CD4-positive, CD25-positive, alpha-beta regulatory T cell (primary cell): Measurements from ENCODE around the gene MRPS25. TPM values are rescaled to one million over a fixed set of nuclear protein-coding genes. Genes with fewer than 3 reads are reported as not detected.
"Not testable (repeated sequence)": the region's sequence is repeated elsewhere in the genome, so short reads cannot be mapped to it uniquely, and the experiment has no call there.

ENCODE experiments used
- ATAC-seq, 2 donors: fragments of 150-1000 bp; cut with Tn5 transposase; one replicate each; pipeline ENCODE4 v1.10.0; 2021; ENCODE audit warnings: low read depth in 2 of 2, moderate number of reproducible peaks in 2 of 2, moderate library complexity in 1 of 2
- DNase-seq, 3 donors: peaks; one replicate each; pipeline versions ENCODE4 v3.0.0 to v3.0.0-alpha.2; 2012 to 2022; ENCODE audit warnings: mixed read lengths in 1 of 3
- H3K27ac ChIP-seq: one replicate; pipeline ENCODE4 v1.7.0; 2013; ENCODE audit warnings: mild to moderate bottlenecking, low read length; ENCODE audit not compliant: insufficient read depth, poor library complexity, severe bottlenecking
- H3K27me3 ChIP-seq: one replicate; pipeline ENCODE4 v1.7.0; 2013; ENCODE audit warnings: low read length; ENCODE audit not compliant: control insufficient read depth, insufficient read depth
- H3K36me3 ChIP-seq: one replicate; pipeline ENCODE4 v1.7.0; 2013; ENCODE audit warnings: mild to moderate bottlenecking, low read length, moderate library complexity; ENCODE audit not compliant: control insufficient read depth, insufficient read depth
- H3K4me1 ChIP-seq: 2 replicates; pipeline ENCODE4 v1.7.0; 2013; ENCODE audit warnings: mild to moderate bottlenecking, low read length; ENCODE audit not compliant: insufficient read depth, control insufficient read depth, poor library complexity, severe bottlenecking
- H3K4me3 ChIP-seq: one replicate; pipeline ENCODE4 v1.7.0; 2013; ENCODE audit warnings: low read depth, mild to moderate bottlenecking, low read length, moderate library complexity
- H3K9me3 ChIP-seq, 2 experiments: 1 replicate in 1 of 2; 2 replicates in 1 of 2; pipeline ENCODE4 v1.7.0; 2013; ENCODE audit warnings: low read length in 2 of 2, mild to moderate bottlenecking in 1 of 2, moderate library complexity in 1 of 2; ENCODE audit not compliant: control insufficient read depth in 2 of 2
- H3K27ac Mint-ChIP-seq, 3 donors: one replicate each; pipeline ENCODE4 v1.8.0; 2020 to 2022; ENCODE audit warnings: mild to moderate bottlenecking in 3 of 3, mixed read lengths in 3 of 3, moderate library complexity in 2 of 3
- H3K27me3 Mint-ChIP-seq: one replicate; pipeline ENCODE4 v1.8.0; 2022; ENCODE audit warnings: mild to moderate bottlenecking, mixed read lengths
- H3K36me3 Mint-ChIP-seq: one replicate; pipeline ENCODE4 v1.8.0; 2020; ENCODE audit warnings: mixed read lengths
- H3K4me1 Mint-ChIP-seq, 4 donors: one replicate each; pipeline ENCODE4 v1.8.0; 2020 to 2022; ENCODE audit warnings: mixed read lengths in 4 of 4, mild to moderate bottlenecking in 1 of 4
- H3K4me3 Mint-ChIP-seq, 4 donors: one replicate each; pipeline ENCODE4 v1.8.0; 2020 to 2022; ENCODE audit warnings: mild to moderate bottlenecking in 4 of 4, mixed read lengths in 4 of 4, moderate library complexity in 3 of 4
- H3K9me3 Mint-ChIP-seq, 7 donors: one replicate each; pipeline ENCODE4 v1.8.0; 2020 to 2022; ENCODE audit warnings: mixed read lengths in 7 of 7, mild to moderate bottlenecking in 3 of 7, moderate library complexity in 2 of 7
- polyA plus RNA-seq, 4 donors: library from polyadenylated mRNA; unstranded; fragments of 300-500 nt; fragmentation: Illumina TruSeq; gene quantifications; one replicate each; pipeline ENCODE4 v1.2.3, GENCODE V29; 2021
- total RNA-seq: library from RNA; stranded (reverse); gene quantifications from one replicate; pipeline ENCODE4 v1.2.3, GENCODE V29; 2022

The MRPS25 gene
- total and polyA plus RNA-seq, 5 donors from 2014 or later: 14.7 to 48.0 (median 17.7) TPM

DNA sequence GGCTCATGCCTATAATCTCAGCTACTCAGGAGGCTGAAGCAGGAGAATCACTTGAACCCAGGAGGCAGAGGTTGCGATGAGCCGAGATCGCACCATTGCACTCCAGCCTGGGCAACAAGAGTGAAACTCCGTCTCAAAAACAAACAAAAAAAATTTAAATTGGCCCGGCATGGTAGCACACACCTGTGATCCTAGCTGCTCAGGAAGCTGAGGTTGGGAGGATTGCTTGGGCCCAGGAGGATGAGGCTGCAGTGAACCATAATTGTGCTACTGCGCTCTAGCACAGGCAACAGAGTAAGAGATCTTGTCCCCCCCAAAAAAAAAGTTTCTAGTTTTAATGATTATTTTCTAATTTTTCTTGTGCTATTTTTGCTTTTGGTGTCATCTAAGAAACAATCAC lies 65.9 kb downstream of the MRPS25 start:
- not testable (repeated sequence) for H3K9me3 ChIP-seq, H3K4me1 ChIP-seq, ATAC-seq, DNase-seq, H3K4me3 Mint-ChIP-seq, H3K27me3 ChIP-seq, H3K27me3 Mint-ChIP-seq, H3K27ac ChIP-seq, H3K9me3 Mint-ChIP-seq, H3K27ac Mint-ChIP-seq, H3K4me3 ChIP-seq
- peaks cover 22 to 36% (median 33%) of the 10 kb centered on the region in 4 donors for H3K4me1 Mint-ChIP-seq
- peaks cover 18% of the 10 kb centered on the region for H3K36me3 ChIP-seq
- H3K36me3 Mint-ChIP-seq: peaks cover 35% of the 10 kb centered on the region

Other genes starting within 250 kb of the MRPS25 start
- gene FGD5, start 246.4 kb downstream of the MRPS25 start, total RNA-seq: 0.79 TPM
- under 1 TPM in 1 of 4 donors, not detected in 3; 0.13 TPM for gene FGD5, start 246.4 kb downstream of the MRPS25 start, polyA plus RNA-seq
- gene NR2C2, start 117.7 kb downstream of the MRPS25 start, total RNA-seq: 61.5 TPM
- 10 to 100 TPM in 3 of 4 donors, 1 to 10 TPM in 1; 9.3 to 13.8 (median 11.4) TPM for gene NR2C2, start 117.7 kb downstream of the MRPS25 start, polyA plus RNA-seq
- gene RBSN, start 33.8 kb upstream of the MRPS25 start, total RNA-seq: 41.0 TPM
- gene RBSN, start 33.8 kb upstream of the MRPS25 start, polyA plus RNA-seq: 10 to 100 TPM; 16.9 to 27.6 (median 19.7) TPM
- 62.3 TPM for gene CAPN7, start 140.9 kb upstream of the MRPS25 start, total RNA-seq
- gene CAPN7, start 140.9 kb upstream of the MRPS25 start, polyA plus RNA-seq: 10 to 100 TPM; 21.1 to 24.1 (median 21.7) TPM